Measurements from ENCODE around the gene CX3CL1. TPM values are rescaled to one million over a fixed set of nuclear protein-coding genes. Genes with fewer than 3 reads are reported as not detected.
"Not testable (repeated sequence)": the region's sequence is repeated elsewhere in the genome, so short reads cannot be mapped to it uniquely, and the experiment has no call there.

The CX3CL1 gene
- total RNA-seq, 1 donor from 2014 or later: 4.2 TPM

- DNase-seq: no peak
Observed at GRCh38 chr16:57382535-57383275, 10.4 kb downstream of the CX3CL1 start.

- no peak for DNase-seq
Observed at GRCh38 chr16:57383276-57384247, 11.3 kb downstream of the CX3CL1 start.

- no peak for DNase-seq
Observed at GRCh38 chr16:57384248-57385070, 12.2 kb downstream of the CX3CL1 start.

GRCh38 chr16:57385083-57385482 lies 12.8 kb downstream of the CX3CL1 start:
- no peak for DNase-seq

GRCh38 chr16:57386381-57386951 lies 14.2 kb downstream of the CX3CL1 start:
- DNase-seq: peak; percentile 73

- no peak for DNase-seq
Observed at GRCh38 chr16:57387598-57388354, 15.5 kb downstream of the CX3CL1 start.

- DNase-seq: no peak
Observed at GRCh38 chr16:57388359-57389086, 16.2 kb downstream of the CX3CL1 start.

- DNase-seq: no peak
Observed at GRCh38 chr16:57389087-57389468, 16.8 kb downstream of the CX3CL1 start.

- no peak for DNase-seq
Observed at GRCh38 chr16:57390636-57391295, 18.5 kb downstream of the CX3CL1 start.

- no peak for DNase-seq
Observed at GRCh38 chr16:57391300-57391699, 19.0 kb downstream of the CX3CL1 start.

GRCh38 chr16:57391708-57392107 lies 19.4 kb downstream of the CX3CL1 start:
- no peak for DNase-seq

GRCh38 chr16:57392694-57393093 lies 20.4 kb downstream of the CX3CL1 start:
- DNase-seq: no peak

- no peak for DNase-seq
Observed at GRCh38 chr16:57394444-57394843, 22.2 kb downstream of the CX3CL1 start.

GRCh38 chr16:57395026-57395425 lies 22.7 kb downstream of the CX3CL1 start:
- no peak for DNase-seq

- DNase-seq: no peak
Observed at GRCh38 chr16:57396786-57397185, 24.5 kb downstream of the CX3CL1 start.

GRCh38 chr16:57397493-57397892 lies 25.2 kb downstream of the CX3CL1 start:
- DNase-seq: not testable (repeated sequence)

- no peak for DNase-seq
Observed at GRCh38 chr16:57401943-57402640, 29.8 kb downstream of the CX3CL1 start.

GRCh38 chr16:57403965-57404817 lies 31.9 kb downstream of the CX3CL1 start, which contains the start of gene CCL17:
Gene CCL17, plus strand, starts transcription at chr16:57404767. Its CDS starts 9,166 bp downstream, at chr16:57413933.
- no peak for DNase-seq
